Astrocyte of the spinal cord (primary cell): ENCODE data around the gene VWA1.
"Not testable (repeated sequence)": the region's sequence is repeated elsewhere in the genome, so short reads cannot be mapped to it uniquely, and the experiment has no call there.

Experiments
- DNase-seq: peaks from one replicate; pipeline ENCODE4 v3.0.0; 2011; ENCODE audit warnings: low read depth, low spot score
- H3K4me3 ChIP-seq: 2 replicates; pipeline ENCODE4 v1.5.1; 2011; ENCODE audit warnings: low read depth, mild to moderate bottlenecking, low read length, moderate library complexity
- in situ Hi-C: cut with HindIII; loops from 2 replicates; pipeline ENCODE4 v1.10.0; 2017; ENCODE audit warnings: low sequenced_read_pairs
- TF ChIP-seq, protein P1 (sequence below): IDR thresholded peaks from 2 replicates; pipeline ENCODE4 v1.5.1; 2012; ENCODE audit warnings: low read depth, mild to moderate bottlenecking, low read length, inconsistent platforms

Gene VWA1

DNA sequence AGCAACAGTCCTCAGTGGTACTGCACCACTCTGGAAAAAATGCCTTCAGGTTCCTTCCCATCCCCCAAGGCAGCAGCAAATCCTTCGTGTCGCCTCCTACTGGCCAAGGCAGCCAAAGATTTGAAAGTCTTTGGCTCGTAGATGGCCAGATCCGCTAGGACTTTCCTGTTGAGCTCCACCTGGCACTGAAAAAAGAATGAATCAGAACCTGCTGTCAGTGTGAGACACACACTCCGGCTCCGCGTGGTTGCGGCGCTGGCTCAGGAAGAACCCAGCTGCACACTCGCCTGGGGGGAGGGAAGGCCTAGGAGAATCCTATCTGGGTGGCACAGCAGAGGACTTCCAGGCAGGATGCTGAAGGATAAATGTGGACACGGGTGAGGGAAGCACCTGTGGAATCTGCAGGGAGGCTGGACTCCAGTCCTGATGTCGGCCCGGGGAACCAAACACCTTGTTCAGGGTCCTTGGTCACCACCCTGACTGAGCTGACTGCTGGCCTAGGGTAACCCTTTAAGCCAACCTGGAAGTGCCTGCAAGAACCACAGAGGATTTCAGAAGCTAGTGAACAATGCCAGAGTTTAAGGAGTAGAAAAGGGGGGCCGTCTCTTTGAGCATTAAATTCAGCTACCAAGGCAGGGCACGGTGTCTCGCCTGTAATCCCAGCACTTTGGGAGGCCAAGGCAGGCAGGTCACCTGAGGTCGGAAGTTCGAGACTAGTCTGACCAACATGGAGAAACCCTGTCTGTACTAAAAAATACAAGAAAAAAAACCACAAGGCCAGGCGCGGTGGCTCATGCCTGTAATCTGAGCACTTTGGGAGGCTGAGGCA lies 33.2 kb upstream of the VWA1 start:
- peak; percentile 56 for DNase-seq
- TF ChIP-seq, protein P1, sequence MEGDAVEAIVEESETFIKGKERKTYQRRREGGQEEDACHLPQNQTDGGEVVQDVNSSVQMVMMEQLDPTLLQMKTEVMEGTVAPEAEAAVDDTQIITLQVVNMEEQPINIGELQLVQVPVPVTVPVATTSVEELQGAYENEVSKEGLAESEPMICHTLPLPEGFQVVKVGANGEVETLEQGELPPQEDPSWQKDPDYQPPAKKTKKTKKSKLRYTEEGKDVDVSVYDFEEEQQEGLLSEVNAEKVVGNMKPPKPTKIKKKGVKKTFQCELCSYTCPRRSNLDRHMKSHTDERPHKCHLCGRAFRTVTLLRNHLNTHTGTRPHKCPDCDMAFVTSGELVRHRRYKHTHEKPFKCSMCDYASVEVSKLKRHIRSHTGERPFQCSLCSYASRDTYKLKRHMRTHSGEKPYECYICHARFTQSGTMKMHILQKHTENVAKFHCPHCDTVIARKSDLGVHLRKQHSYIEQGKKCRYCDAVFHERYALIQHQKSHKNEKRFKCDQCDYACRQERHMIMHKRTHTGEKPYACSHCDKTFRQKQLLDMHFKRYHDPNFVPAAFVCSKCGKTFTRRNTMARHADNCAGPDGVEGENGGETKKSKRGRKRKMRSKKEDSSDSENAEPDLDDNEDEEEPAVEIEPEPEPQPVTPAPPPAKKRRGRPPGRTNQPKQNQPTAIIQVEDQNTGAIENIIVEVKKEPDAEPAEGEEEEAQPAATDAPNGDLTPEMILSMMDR: peak; percentile 73
- no peak overlapping the region for H3K4me3 ChIP-seq
- in situ Hi-C loops: no loop called here

DNA sequence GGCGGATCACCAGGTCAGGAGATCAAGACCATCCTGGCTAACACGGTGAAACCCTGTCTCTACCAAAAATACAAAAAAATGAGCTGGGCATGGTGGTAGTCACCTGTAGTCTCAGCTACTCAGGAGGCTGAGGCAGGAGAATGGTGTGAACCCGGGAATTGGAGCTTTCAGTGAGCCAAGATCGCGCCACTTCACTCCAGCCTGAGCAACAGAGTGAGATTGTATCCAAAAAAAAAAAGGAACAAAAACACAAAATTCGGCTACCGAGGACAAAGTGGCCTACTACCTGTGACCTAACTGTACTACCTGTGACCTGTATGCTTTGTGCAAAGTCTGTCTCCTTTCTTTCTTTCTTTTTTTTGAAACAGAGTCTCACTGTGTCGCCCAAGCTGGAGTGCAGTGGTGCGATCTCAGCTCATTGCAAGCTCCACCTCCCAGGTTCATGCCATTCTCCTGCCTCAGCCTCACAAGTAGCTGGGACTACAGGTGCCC lies 32.5 kb upstream of the VWA1 start:
- in situ Hi-C loops, H3K4me3 ChIP-seq: not testable (repeated sequence)

DNA sequence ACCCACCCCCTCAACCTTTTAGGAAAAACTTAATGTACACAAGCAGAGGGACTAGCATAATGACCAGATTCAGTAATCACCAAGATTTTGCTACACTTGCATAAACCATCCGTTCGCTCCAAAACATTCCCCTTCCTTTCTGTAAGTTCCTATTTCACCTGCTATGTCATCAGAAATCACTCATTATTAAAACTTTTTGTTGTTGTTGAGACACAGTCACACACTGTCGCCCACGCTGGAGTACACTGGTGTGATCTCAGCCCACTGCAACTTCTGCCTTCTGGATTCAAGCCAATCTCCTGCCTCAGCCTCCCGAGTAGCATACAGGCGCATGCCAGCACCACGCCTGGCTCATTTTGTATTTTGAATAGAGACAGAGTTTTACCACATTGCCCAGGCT lies 31.8 kb upstream of the VWA1 start:
- DNase-seq: no peak
- TF ChIP-seq, protein P1: no peak
- no peak overlapping the region for H3K4me3 ChIP-seq
- in situ Hi-C loops: no loop called here

More for the DNA sequence above, 32.5 kb upstream of the VWA1 start:
- DNase-seq: not testable (repeated sequence)

DNA sequence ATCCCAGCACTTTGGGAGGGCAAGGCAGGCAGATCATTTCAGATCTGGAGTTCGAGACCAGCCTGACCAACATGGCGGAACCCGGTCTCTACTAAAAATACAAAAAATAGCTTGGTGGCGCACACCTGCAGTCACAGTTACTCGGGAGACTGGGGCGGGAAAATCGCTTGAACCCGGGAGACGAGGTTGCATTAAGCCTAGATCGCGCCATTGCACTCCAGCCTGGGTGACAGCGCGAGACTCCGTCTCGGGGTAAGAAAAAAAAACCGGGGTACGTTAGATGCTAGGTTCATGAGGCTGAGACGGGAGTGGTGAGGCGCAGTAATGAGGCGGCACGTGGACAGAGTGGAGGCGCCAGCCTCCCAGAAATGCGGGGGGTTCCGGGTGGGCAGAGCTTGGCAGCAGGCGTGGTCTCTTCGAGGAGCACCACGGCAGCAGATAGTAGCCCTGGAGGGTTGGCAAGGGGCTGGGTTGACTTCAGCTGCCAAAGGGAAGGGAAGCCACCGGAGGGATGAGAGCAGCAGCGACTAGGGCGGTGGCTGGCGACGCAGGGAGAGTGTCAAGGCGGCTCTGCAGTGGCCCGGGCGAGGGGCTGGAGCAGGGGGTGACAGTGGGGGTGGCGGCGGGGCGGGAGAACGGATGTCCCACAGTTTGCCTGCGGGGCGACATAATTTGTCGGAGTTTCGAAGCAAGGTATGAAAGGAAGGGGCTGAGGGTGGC lies 29.2 kb upstream of the VWA1 start:
- TF ChIP-seq, protein P1: no peak
- no peak for DNase-seq
- in situ Hi-C loops: no loop called here
- peak overlapping the region; percentile 82 for H3K4me3 ChIP-seq

DNA sequence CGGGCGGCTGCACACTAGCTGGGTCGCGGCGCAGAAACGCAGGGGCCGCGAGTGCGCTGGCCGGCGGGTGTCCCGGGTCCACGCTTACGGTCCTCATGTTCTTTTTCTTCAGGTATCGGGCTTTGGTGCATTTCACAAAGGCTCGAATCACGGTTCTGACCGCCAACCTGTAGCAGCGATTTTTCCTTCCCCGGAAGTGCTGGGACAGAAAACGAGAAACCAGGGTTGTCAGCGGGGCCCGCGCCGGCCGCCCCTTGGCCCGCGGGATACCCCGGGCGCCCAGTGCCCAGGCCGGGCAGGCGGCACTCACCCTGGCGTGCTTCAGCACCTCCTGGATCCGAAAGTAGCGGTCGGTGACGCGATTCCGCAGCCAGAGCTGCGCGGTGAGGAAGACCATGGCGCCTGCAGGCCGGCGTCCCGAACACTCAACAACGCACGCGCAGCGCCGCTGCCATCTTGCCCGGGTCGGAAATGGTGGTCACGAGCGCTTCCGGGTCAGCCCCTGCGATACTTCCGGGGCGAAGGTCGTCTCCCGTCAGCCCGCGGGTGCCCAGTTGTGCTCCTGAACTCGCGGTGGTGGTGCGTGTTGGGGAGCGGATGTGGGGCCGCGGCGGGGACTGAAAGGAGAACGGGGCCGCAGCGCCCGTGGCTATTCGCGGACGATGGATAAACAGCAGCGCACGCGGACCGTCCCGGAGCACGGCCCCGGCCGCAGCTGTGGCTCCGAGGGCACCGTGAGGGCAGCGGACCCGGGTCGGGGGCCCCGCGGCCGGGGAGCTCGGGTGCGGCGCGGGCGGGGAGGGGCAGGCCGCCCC lies 28.5 kb upstream of the VWA1 start, which contains the start of gene MRPL20:
MRPL20 (minus strand) TSS at position 473 of the 815 bp plus-strand sequence; CDS start at position 397, 76 bp downstream.
- peak; percentile 89 for DNase-seq
- H3K4me3 ChIP-seq: peak within 1 kb of the TSS; percentile 82
- TF ChIP-seq, protein P1: no peak
- in situ Hi-C loops: no loop called here

DNA sequence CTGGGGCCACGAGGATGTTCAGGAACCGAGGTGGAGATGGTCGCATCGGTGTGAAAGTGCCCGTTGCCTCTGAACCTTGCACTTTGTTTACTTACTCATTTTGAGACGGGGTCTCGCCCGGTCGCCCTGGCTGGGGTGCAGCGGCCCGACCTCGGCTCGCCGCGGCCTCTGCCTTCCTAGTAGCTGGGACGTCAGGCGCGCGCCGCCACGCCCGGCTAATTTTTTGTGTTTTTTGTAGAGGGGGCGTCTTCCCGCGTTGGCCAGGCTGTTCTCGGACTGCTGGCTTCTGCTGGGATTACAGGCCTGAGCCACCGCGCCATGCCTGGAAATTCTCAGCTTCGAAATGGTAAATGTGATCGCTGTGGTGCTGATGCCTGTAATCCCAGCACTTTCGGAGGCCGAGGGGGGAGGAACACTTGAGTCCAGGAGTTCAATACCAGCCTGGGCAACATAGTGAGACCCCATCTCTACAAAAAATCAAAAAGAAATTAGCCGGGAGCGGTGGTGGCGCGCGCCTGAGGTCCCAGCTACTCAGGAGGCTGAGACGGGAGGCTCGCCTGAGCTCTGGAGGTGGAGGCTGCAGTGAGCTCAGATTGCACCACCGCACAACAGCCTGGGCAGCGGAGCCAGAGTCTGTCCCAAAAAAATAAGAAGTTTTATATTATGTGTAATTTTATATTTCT lies 27.7 kb upstream of the VWA1 start:
- TF ChIP-seq, protein P1: peak; percentile 17
- H3K4me3 ChIP-seq: peak overlapping the region; percentile 82
- DNase-seq: peak; percentile 33
- in situ Hi-C loops: no loop called here

DNA sequence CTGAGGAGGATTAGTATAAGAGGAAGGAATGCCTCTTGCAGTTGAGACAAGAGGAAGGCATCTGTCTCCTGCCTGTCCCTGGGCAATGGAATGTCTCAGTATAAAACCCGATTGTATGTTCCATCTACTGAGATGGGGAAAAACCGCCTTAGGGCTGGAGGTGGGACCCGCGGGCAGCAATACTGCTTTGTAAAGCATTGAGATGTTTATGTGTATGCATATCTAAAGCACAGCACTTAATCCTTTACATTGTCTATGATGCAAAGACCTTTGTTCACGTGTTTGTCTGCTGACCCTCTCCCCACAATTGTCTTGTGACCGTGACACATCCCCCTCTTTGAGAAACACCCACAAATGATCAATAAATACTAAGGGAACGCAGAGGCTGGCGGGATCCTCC lies 25.3 kb upstream of the VWA1 start:
- DNase-seq, in situ Hi-C loops, H3K4me3 ChIP-seq: not testable (repeated sequence)
